ENCODE data around the gene VASH2. TPM values are rescaled to one million over a fixed set of nuclear protein-coding genes. Genes with fewer than 3 reads are reported as not detected.

The VASH2 gene
- total and polyA plus RNA-seq, 2 experiments from 2014 or later: 129 to 381 TPM

DNA sequence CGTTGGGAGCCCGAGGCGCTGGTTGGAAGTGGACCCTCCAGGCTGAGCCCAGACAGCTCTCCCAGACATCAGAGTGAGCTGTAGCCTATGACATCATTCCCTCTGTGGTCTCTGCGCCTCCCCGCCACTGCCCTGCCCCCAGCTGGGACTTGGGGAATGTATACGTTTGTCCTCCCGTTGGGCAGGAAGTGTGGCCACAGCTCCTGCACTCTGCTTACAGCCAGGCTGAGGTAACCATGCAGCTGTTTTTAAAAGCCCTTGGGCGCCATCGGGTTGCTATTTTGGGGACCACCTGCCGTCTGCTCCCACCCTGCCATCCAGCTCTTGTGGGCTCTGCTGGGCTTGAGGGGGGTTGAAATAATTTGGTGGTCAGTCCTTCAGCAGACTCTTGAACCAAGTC, 7.8 kb downstream of the VASH2 start:
- no peak overlapping the region for H3K4me3 ChIP-seq
- H3K4me1 ChIP-seq (ENCODE audit: insufficient read depth): peaks cover 70% of the 10 kb centered on the region
- H3F3A ChIP-seq (replicated peaks; ENCODE audit: low read depth): peaks cover 72% of the 10 kb centered on the region
- no peaks in the 10 kb centered on the region; the same call in 1 of the 2 replicates for H3K9me2 ChIP-seq (ENCODE audit: insufficient read depth)
- H3K79me2 ChIP-seq (replicated peaks; ENCODE audit: insufficient read depth): peaks cover 78% of the 10 kb centered on the region
- no peak overlapping the region for H3K27ac Mint-ChIP-seq
- H3K9me3 Mint-ChIP-seq: no peaks in the 10 kb centered on the region; the same call in 2 of the 3 replicates
- H3K4me1 Mint-ChIP-seq: peaks cover 72% of the 10 kb centered on the region
- H4K20me1 ChIP-seq (replicated peaks; ENCODE audit: insufficient read depth): peaks cover 74% of the 10 kb centered on the region
- H2AFZ ChIP-seq: no peak overlapping the region
- no peak overlapping the region for H3K4me3 Mint-ChIP-seq
- no peak for TF ChIP-seq ETS1 (IDR thresholded peaks at IDR 0.05)
- TF ChIP-seq, protein P1, sequence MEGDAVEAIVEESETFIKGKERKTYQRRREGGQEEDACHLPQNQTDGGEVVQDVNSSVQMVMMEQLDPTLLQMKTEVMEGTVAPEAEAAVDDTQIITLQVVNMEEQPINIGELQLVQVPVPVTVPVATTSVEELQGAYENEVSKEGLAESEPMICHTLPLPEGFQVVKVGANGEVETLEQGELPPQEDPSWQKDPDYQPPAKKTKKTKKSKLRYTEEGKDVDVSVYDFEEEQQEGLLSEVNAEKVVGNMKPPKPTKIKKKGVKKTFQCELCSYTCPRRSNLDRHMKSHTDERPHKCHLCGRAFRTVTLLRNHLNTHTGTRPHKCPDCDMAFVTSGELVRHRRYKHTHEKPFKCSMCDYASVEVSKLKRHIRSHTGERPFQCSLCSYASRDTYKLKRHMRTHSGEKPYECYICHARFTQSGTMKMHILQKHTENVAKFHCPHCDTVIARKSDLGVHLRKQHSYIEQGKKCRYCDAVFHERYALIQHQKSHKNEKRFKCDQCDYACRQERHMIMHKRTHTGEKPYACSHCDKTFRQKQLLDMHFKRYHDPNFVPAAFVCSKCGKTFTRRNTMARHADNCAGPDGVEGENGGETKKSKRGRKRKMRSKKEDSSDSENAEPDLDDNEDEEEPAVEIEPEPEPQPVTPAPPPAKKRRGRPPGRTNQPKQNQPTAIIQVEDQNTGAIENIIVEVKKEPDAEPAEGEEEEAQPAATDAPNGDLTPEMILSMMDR (conservative IDR thresholded peaks at IDR 0.05; ENCODE audit: low read depth in 2 of 2): 0 out of 4 replicates have a peak, but pooled peaks of 1 of the 2 experiments have one; percentile 5
- peaks cover 36% of the 10 kb centered on the region for H3K27me3 Mint-ChIP-seq (ENCODE audit: insufficient read depth, low read depth, poor library complexity)
- ATAC-seq (peak; percentile 7; the same call in 1 of the 3 replicates), DNase-seq (ENCODE audit: low spot score) (no peak)
- no peaks in the 10 kb centered on the region for H3K27me3 ChIP-seq (ENCODE audit: insufficient read depth)
- peak overlapping the region; percentile 12; the same call in 1 of the 2 replicates for H3K4me2 ChIP-seq
- H3K27ac ChIP-seq (ENCODE audit: low read depth): peak overlapping the region; percentile 85
- H3K36me3 Mint-ChIP-seq (ENCODE audit: low read depth): peaks cover 99% of the 10 kb centered on the region
- H3K36me3 ChIP-seq (ENCODE audit: insufficient read depth): peaks cover 97% of the 10 kb centered on the region

DNA sequence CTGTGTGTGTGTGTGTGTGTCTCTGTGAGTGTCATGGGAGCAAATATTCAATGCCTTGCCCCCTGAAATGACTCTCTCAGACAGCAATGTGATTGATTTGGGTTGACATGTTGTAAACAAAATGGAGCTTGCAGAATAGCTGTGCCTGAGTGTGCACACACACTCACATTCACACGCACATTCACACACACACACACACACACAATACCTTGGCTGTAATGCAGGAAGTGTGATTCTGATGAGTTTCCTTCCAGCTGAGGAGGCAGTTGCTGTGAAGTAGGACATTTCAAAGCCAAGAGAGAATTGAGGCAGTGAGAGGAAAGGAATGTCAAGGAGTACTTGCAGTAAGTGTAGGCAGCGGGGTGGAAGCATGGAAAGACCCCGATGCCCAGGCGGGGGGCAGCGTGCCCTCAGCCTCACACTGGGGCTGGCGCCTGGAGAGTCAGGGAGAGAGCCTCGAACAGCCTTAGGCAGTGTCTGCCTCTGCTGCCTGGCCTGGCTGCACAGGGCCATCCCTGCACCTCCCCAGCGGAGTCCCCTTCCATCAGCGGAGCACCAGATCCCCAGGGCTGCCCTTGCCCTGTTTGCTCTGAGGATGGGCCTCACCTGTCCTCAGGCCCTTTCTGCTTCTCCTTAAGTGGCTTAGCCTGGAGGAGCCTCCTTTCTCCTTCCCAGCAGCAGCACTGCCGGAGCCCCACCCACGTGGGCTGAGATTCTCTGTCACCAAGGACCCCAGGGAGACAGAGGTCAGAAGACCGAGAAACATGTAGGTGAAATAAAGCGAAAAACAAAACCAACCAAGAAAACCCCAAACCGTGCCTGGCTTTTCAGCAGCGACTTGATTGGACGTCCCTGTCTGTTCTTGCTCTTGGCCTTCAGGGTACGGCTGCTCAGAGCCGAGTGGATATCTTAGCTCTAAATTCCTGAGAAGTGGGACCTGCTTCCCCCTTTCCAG, 9.2 kb downstream of the VASH2 start:
- Histone ChIP-seq H3F3A (replicated peaks; ENCODE audit: low read depth) (peaks cover 70% of the 10 kb centered on the region), H2AFZ (no peak overlapping the region), H3K9me2 (ENCODE audit: insufficient read depth) (no peaks in the 10 kb centered on the region; the same call in 1 of the 2 replicates), H4K20me1 (replicated peaks; ENCODE audit: insufficient read depth) (peaks cover 70% of the 10 kb centered on the region), H3K27ac (ENCODE audit: low read depth) (peak overlapping the region; percentile 85), H3K27me3 (ENCODE audit: insufficient read depth) (no peaks in the 10 kb centered on the region), H3K36me3 (ENCODE audit: insufficient read depth) (peaks cover 97% of the 10 kb centered on the region), H3K4me1 (ENCODE audit: insufficient read depth) (peaks cover 61% of the 10 kb centered on the region), H3K4me3 (no peak overlapping the region), H3K79me2 (replicated peaks; ENCODE audit: insufficient read depth) (peaks cover 66% of the 10 kb centered on the region), H3K4me2 (peak overlapping the region; percentile 38; the same call in 1 of the 2 replicates)
- peaks cover 42% of the 10 kb centered on the region for H3K27me3 Mint-ChIP-seq (ENCODE audit: insufficient read depth, low read depth, poor library complexity)
- no peak overlapping the region; the same call in 2 of the 3 replicates for H3K4me3 Mint-ChIP-seq
- no peaks in the 10 kb centered on the region; the same call in 2 of the 3 replicates for H3K9me3 Mint-ChIP-seq
- H3K4me1 Mint-ChIP-seq: peaks cover 70% of the 10 kb centered on the region
- DNase-seq (ENCODE audit: low spot score) (no peak), ATAC-seq (no peak)
- H3K27ac Mint-ChIP-seq: peak overlapping the region; percentile 44
- H3K36me3 Mint-ChIP-seq (ENCODE audit: low read depth): peaks cover 99% of the 10 kb centered on the region
- TF ChIP-seq STAT1 (IDR thresholded peaks at IDR 0.05; ENCODE audit: unreplicated experiment) (no peak), ZNF462 (CRISPR knock-in tag; IDR thresholded peaks at IDR 0.05) (no peak), POLR2AphosphoS5 (IDR thresholded peaks at IDR 0.05; ENCODE audit: low read depth) (no peak; the same call in 1 of the 2 replicates), EZH2phosphoT487 (IDR thresholded peaks at IDR 0.05; ENCODE audit: unreplicated experiment) (no peak), ZNF114 (CRISPR knock-in tag; IDR thresholded peaks at IDR 0.05) (no peak)
